Stromal cell of bone marrow (primary cell): ENCODE measurements around the gene HEPH.
"Not testable (repeated sequence)": the region's sequence is repeated elsewhere in the genome, so short reads cannot be mapped to it uniquely, and the experiment has no call there.

ENCODE experiments used
- DNase-seq: peaks from one replicate; pipeline ENCODE4 v3.0.0-alpha.2; 2012; ENCODE audit warnings: low read depth

HEPH gene

GRCh38 chrX:66163849-66164411, at the start of gene HEPH:
Gene HEPH, plus strand, starts transcription at chrX:66164247. Its CDS starts 6,324 bp downstream, at chrX:66170571.
- DNase-seq, result peak; percentile 28

DNA sequence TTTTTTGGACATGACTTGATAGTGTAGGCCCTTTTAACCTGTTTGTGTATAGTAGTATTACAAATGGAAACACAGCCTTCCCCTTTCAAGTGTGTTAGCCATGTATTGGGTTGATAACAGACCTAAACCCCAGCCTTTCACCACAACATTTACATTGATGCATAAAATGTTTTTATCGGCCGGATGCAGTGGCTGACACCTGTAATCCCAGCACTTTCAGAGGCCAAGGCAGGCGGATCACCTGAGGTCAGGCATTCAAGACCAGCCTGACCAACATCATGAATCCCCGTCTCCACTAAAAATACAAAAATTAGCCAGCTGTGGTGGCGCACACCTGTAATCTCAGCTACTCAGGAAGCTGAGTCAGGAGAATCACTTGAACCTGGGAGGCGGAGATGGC, 45.3 kb upstream of the HEPH start:
- DNase-seq, result not testable (repeated sequence)

GRCh38 chrX:66121354-66121753, 42.7 kb upstream of the HEPH start:
- not testable (repeated sequence) for DNase-seq

DNA sequence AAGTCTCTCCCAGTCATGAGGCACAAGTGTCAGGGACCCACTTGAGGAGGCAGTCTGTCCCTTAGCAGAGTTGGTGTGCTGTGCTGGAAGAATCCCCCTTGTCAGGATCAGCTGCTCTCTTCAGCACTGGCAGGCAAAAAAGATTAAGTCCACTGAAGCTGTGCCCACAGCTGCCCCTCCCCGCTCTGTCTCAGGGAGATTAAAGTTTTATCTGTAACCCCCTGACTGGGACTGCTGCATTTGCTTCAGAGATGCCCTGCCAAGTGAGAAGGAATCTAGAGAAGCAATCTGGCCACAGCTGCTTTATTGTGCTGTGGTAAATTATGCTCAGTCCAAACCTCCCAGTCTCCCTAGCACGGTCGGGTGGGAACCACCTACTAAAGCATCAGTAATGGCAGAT, 37.4 kb upstream of the HEPH start:
- no peak for DNase-seq

DNA sequence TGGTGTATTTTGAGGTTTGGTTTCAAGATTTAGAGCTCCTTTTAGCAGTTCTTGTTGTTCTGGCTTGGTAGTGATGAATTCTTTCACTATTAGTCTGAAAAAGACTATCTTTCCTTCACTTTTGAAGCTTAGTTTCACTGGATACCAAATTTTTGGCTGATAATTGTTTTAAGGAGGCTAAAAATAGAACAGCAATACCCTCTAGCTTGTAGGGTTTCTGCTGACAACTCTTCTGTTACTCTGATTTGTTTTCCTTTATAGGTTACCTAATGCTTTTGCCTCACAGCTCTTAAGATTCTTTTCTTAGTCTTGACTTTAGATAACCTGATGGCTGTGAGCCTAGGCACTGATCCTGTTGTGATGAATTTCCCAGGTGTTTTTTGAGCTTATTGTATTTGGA, 33.6 kb upstream of the HEPH start:
- DNase-seq, result no peak

DNA sequence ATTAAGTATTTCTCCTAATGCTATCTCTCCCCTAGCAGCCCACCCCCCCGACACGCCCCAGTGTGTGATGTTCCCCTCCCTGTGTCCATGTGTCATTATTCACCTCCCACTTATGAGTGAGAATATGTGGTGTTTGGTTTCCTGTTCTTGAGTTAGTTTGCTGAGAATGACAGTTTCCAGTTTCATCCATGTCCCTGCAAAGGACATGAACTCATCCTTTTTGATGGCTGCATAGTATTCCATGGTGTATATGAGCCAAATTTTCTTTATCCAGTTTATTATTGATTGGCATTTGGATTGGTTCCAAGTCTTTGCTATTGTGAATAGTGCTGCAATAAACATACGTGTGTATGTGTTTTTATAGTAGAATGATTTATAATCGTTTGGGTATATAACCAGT, 28.8 kb upstream of the HEPH start:
- DNase-seq, result not testable (repeated sequence)

DNA sequence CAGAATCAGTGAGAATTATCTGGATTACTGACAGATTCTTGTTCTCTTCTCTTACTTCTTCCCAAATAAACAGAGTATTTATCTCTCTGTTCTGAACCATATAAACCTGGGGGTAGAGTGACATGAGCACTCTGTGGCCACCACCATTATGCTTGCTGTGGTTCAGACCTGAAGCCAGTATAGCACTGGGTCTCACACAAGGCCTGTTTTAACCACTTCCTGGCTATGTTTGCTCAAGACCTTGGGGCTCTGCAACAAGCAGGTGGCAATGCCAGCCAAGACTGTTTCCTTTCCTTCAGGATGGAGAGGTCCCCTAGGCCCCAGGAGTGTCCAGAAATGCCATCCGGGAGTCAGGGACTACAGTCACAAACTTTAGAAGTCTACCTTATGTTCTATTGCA, 21.7 kb upstream of the HEPH start:
- no peak for DNase-seq

DNA sequence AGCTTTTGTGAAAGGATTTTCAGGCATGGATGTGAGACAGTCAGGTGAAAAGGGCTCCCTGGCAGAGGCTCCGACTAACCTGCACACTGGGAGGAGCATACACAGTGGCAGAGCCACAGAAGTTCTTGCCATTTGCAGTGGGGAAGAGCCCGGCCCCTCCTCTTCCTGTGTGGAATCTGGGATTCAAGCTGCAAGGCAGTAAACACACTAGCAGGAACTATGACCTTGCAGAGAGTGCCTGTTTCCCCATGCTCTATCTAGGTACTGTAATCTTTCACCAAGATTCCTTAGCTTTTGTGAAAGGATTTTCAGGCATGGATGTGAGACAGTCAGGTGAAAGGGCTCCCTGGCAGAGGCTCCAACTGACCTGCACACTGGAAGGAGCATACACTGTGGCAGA, 19.8 kb upstream of the HEPH start:
- no peak for DNase-seq

- DNase-seq, result no peak
These were observed 14.5 kb upstream of the HEPH start for GRCh38 chrX:66149519-66149918.

GRCh38 chrX:66150163-66150562, 13.9 kb upstream of the HEPH start:
- no peak for DNase-seq

GRCh38 chrX:66162331-66162822, 1.7 kb upstream of the HEPH start:
- DNase-seq, result no peak

DNA sequence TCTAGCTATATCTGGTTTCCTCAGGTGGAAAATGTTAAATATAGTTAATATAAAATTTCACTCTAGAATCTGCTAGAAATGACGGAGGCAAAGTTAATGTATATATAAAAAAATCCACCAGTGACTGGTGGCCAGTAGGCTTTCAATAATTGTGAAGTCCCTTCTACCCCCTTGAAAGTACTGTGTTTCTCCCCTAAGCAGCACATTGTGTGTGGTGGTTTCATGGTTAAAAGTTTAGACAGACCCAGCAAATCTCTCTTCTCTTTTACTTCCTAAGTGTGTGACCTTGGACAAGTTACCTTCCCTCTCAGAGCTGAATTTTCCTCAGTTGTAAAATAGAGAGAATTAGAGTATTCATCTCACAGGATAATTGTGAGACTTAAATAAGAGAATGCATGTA, 600 bp upstream of the HEPH start:
- DNase-seq, result no peak

- no peak for DNase-seq
These were observed 423 bp downstream of the HEPH start for GRCh38 chrX:66164470-66164869.

DNA sequence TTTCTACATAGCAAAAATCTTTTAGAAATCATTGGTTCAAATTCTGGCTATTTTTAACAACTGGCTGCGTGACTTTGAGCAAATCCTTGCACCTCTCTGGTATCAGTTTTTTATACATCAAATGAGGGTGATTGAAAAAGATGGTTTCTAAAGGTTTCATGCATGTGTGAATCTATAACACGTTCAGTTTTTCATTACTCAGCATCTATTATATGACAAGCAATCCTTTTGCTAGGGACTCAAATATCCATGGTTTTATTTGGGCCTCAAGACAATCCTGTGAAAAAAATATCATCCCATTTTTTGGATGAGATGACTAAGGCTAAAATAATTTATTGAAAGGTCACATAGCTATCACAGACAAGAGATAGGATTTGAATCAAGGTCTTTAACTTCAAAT, 884 bp downstream of the HEPH start:
- no peak for DNase-seq

DNA sequence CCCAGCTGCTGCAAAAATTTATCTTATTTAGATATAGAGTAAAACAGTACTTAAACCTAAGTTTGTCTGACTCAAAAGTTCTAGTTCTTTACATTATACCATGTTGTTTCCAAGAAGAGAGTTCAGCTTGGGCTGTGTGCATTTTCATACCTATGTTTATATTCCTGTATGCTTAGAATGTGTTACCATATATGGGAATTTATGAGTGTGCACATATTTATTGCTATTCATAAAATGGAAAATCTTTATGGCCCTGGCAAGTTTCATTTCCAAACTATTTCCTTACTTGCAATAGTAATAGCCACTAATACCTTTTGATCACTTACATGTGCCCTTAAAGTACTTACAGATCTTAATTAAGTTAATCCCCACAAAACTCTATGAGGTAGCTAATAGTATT, 2.6 kb downstream of the HEPH start:
- no peak for DNase-seq

DNA sequence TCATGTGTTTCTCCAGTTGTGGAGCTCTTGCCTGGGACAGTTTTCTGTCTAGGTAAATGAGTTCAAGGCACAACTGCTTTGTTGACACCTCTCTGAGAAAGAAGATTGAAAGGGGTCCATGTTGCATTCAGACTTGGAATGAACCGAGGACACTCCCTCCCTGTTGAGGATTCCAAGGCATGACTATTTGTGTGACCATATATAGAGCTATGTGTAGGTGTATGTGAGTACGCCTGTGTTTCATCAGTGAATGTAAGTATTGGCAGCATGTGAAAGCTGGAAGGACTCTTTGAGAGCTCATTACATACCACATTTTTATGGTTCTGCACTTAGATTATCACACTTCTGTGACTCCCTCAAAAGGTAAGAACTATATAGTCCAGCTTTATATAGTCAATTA, 3.4 kb downstream of the HEPH start:
- no peak for DNase-seq

DNA sequence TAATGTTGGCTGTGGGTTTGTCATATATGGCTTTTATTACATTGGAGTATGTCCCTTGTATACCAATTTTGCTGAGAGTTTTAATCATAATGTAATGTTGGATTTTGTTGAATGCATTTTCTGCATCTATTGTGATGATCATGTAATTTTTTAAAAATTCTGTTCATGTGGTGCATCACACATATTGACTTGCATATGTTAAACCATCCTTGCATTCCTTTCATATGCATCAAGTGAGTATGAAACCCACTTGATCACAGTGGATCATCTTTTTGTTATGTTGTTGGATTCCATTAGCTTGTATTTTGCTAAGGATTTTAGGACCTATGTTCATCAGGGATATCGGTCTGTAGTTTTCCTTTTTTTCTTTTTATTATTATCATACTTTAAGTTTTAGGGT, 12.1 kb downstream of the HEPH start:
- DNase-seq, result no peak

GRCh38 chrX:66191563-66191962, 27.5 kb downstream of the HEPH start:
- DNase-seq, result no peak

GRCh38 chrX:66193821-66194220, 29.8 kb downstream of the HEPH start:
- DNase-seq, result no peak

DNA sequence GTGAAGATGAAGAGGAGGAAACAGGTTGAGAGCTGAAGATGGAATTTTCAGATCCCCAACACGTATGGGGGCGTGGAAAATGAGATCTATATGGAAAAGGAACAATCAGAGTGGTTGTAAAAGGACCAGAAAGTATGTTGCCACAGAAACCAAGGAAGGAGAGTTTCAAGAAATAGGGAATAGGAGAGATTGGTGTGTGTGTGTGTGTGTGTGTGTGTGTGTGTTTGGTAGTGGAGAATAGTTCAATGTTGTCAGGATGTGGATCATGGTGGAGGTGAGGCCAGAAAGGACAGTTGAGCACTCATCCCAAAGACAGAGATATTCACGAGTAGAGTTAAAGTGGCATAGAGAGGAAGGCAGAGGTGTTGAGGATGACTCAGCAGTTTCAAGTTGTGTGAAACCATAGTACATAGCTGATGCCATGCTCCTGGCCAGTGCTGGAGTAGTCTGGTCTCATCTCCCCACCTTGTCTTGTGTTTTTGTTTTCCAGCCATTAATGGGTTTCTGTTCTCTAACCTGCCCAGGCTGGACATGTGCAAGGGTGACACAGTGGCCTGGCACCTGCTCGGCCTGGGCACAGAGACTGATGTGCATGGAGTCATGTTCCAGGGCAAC, 36.1 kb downstream of the HEPH start:
- DNase-seq, result no peak

- peak; percentile 6 for DNase-seq
These were observed 37.1 kb downstream of the HEPH start for GRCh38 chrX:66200855-66201795.

DNA sequence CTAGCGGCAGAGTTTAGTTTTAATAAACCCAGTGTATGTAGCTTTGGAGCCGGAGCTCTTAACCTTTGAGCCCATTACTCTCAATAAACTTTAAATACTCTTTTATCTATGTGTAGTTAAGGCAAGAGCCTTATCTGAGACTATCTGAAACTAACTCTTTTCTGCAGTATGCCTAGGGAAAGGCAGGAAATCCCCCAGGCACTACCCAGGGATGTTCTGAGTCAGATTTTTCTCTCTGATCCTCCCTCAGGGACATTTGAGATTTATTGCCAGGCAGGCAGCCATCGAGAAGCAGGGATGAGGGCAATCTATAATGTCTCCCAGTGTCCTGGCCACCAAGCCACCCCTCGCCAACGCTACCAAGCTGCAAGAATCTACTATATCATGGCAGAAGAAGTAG, 39.1 kb downstream of the HEPH start:
- no peak for DNase-seq

GRCh38 chrX:66221856-66222255, 57.8 kb downstream of the HEPH start:
- no peak for DNase-seq
